AG04450 (cell line): ENCODE data around the gene GLDC. TPM values are rescaled to one million over a fixed set of nuclear protein-coding genes. Genes with fewer than 3 reads are reported as not detected.

ENCODE experiments used
- CTCF ChIA-PET: fragments of 300-600, 350-600 bp; formaldehyde crosslinking; extraction: SDS; loops from one replicate; lab custom pipeline; 2022; ENCODE audit warnings: antibody characterized with exemption, inconsistent platforms; lab: Charles Lee
- POLR2A ChIA-PET: fragments of 350-600 bp; formaldehyde crosslinking; extraction: SDS; loops from one replicate; lab custom pipeline; 2021; ENCODE audit warnings: antibody characterized with exemption, inconsistent platforms; lab: Yijun Ruan, JAX
- DNase-seq: peaks from one replicate; pipeline ENCODE4 v3.0.0-alpha.2; 2011; ENCODE audit warnings: low read depth, low spot score
- H3K27ac ChIP-seq: one replicate; pipeline ENCODE4 v1.5.1; 2012; ENCODE audit warnings: low read depth, low read length, control low read depth
- H3K27me3 ChIP-seq: one replicate; pipeline ENCODE4 v1.6.0; 2012; ENCODE audit warnings: low read length; ENCODE audit not compliant: control insufficient read depth, insufficient read depth
- H3K4me3 ChIP-seq: 2 replicates; pipeline ENCODE4 v1.5.1; 2011; ENCODE audit warnings: mild to moderate bottlenecking, low read depth, low read length, control low read depth
- H3K9me3 ChIP-seq: 2 replicates; pipeline ENCODE4 v1.5.1; 2012; ENCODE audit warnings: low read length; ENCODE audit not compliant: control insufficient read depth, insufficient read depth
- polyA plus RNA-seq: library from polyadenylated mRNA; depleted of rRNA; stranded (reverse); fragments of >200 nt; gene quantifications from 2 replicates; pipeline ENCODE4 v1.2.3, GENCODE V29; 2011
- TF ChIP-seq, protein P1 (sequence below): IDR thresholded peaks from 2 replicates; pipeline ENCODE4 v1.5.1; 2011; ENCODE audit warnings: low read depth, low read length, control low read depth, inconsistent platforms

GLDC gene
- polyA plus RNA-seq, 1 experiment, result 0.20 TPM

DNA sequence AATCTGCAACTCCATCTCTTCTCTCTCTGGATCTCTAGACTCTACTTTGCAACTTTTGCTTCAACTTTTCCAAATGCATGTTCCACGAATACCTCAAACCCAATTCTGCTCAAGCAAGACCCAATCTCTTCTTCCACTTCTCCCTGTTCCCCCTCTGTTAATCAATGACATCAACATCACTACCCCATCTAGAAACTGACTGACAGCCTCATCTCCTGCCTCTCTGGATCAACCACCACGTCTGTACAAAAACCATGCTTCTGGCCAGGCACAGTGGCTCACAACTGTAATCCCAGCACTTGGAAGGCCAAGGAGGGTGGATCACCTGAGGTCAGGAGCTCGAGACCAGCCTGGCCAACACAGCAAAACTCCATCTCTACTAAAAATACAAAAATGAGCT, 12.2 kb downstream of the GLDC start:
- CTCF ChIA-PET, result no interaction called here

DNA sequence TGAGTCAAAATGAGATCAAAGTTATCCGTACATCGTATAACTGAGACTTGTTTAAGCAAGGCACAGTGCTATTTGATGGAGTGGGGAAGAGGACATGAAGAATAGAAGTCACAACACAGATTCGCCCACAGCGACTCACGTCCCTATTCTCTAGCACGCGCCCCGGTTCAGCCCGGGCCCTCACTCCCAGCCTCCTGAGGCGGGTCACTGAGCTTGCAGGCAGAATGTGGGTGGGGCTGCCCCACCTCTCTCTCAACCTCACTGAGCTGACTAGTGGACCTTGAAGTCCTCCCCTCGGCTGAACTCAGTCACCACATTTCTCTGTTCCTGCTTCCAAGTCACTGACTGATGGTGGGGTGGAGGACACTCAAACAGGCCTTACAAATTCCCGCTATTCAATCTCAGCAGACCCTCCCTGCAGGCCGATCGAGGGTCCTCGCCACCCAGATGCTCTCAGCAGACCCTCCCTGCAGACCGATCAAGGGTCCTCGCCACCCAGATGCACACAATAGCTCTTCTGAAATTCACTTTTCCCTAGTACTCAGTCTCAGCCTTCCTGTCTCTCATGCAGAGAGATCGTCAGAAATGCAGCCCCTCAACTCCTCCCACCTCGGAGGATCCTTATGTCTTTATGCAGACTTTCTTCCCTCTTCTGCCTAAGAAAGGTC, 12.9 kb downstream of the GLDC start:
- TF ChIP-seq, protein P1, sequence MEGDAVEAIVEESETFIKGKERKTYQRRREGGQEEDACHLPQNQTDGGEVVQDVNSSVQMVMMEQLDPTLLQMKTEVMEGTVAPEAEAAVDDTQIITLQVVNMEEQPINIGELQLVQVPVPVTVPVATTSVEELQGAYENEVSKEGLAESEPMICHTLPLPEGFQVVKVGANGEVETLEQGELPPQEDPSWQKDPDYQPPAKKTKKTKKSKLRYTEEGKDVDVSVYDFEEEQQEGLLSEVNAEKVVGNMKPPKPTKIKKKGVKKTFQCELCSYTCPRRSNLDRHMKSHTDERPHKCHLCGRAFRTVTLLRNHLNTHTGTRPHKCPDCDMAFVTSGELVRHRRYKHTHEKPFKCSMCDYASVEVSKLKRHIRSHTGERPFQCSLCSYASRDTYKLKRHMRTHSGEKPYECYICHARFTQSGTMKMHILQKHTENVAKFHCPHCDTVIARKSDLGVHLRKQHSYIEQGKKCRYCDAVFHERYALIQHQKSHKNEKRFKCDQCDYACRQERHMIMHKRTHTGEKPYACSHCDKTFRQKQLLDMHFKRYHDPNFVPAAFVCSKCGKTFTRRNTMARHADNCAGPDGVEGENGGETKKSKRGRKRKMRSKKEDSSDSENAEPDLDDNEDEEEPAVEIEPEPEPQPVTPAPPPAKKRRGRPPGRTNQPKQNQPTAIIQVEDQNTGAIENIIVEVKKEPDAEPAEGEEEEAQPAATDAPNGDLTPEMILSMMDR, result no peak
- Histone ChIP-seq H3K27me3 (peaks cover 3% of the 10 kb centered on the region), H3K27ac (no peak overlapping the region), H3K4me3 (no peak overlapping the region), H3K9me3 (no peaks in the 10 kb centered on the region)
- CTCF ChIA-PET, result no interaction called here
- no peak for DNase-seq
- POLR2A ChIA-PET, result no interaction called here

More for the DNA sequence above, 12.2 kb downstream of the GLDC start:
- POLR2A ChIA-PET, result no interaction called here
- H3K9me3 ChIP-seq, result no peaks in the 10 kb centered on the region
- no peaks in the 10 kb centered on the region for H3K27me3 ChIP-seq
- no peak overlapping the region for H3K4me3 ChIP-seq
- TF ChIP-seq, protein P1, result no peak
- DNase-seq, result no peak
- H3K27ac ChIP-seq, result no peak overlapping the region

DNA sequence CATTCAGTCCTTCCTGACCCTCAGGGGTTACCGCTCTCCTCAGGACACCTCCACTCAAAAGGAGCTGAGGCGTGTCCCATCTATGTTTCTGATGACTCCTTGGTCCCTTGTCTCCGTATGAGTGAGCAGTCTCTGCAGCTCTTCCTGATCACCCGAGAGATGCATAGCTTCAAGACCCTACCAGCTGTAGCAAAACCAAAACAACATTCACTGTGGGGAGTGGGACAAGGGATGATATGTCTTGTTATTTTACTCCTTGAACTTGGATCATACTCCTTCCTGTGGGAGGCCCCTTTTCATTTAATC, 14.4 kb downstream of the GLDC start:
- no peak for DNase-seq
- ChIA-PET CTCF (interaction anchor here (0.5 kb wide), 1 partner anchor 62 kb away, joined by 3 read pairs; no protein-coding TSS in a partner anchor), POLR2A (no interaction called here)
- Histone ChIP-seq H3K27ac (no peak overlapping the region), H3K9me3 (no peaks in the 10 kb centered on the region), H3K27me3 (peaks cover 9% of the 10 kb centered on the region), H3K4me3 (no peak overlapping the region)
- TF ChIP-seq, protein P1, result no peak

DNA sequence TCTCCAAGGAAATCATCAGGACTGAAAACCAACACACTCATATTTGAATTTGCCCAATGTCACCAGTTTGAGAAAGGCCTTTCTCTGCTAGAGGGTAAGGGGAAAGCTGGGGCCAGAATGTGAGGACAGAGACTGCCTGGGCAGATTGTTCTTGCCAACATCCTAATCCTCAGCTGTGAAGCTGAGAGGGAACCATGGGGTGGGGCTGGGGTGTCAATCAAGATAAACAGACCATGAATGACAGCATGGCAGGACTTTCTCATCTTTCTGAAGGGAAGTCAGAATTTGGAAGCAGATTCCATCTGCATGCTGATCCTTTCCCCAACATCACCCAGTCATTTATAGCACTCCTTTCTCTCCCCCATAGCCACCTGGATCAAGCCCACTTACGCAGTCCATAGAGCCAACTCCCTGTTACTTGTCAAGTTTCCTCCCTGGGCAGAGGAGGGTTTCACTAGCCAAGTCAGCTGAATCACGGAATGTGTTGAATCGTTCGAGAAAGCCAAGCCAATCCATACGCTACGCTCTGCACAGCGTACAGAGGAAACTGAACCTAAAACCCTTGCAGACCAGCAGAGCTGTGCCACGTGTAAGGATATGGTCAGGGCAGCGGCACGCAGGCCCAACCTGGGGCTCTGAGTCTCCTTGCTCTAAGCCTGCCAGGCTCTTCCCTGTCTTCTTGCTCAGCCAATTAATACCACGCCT, 14.9 kb downstream of the GLDC start:
- ChIA-PET POLR2A (no interaction called here), CTCF (no interaction called here)
- no peak for DNase-seq
- Histone ChIP-seq H3K9me3 (no peaks in the 10 kb centered on the region), H3K27me3 (peaks cover 9% of the 10 kb centered on the region), H3K4me3 (no peak overlapping the region), H3K27ac (no peak overlapping the region)
- TF ChIP-seq, protein P1, result no peak

DNA sequence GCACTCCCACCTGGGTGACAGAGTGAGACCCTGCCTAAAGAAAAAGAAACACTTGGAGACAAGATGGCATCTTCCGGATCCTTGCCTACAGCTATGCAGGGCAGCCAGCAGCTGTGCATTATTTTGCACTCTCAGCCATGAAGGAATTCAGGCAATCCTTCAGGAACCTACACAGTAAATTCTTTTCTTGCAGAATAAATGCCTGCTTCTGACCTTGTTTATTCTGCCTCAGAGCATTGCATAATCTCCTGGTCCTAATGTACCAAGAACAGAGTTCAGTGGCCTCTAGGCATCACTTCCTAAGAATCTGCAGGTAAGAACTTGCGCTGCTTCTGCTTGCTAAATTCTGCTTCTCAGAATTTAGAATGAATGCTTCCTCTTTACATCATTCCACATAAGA, 16.8 kb downstream of the GLDC start:
- H3K27ac ChIP-seq, result peak overlapping the region; percentile 31
- POLR2A ChIA-PET, result no interaction called here
- no peak overlapping the region for H3K4me3 ChIP-seq
- H3K9me3 ChIP-seq, result no peaks in the 10 kb centered on the region
- TF ChIP-seq, protein P1, result no peak
- DNase-seq, result no peak
- CTCF ChIA-PET, result no interaction called here
- H3K27me3 ChIP-seq, result peaks cover 9% of the 10 kb centered on the region
